Hepatocyte (in vitro differentiated cells): ENCODE data around the gene CDON.

Experiments
- EZH2 ChIP-seq: fragments of 200-600 bp; sonication (generic); IDR thresholded peaks from 2 replicates; pipeline ENCODE4 v1.6.1; 2016; ENCODE audit warnings: antibody characterized with exemption, mild to moderate bottlenecking, borderline replicate concordance
- TF ChIP-seq, protein P1 (sequence below): fragments of 200-600 bp; sonication (generic); IDR thresholded peaks from 2 replicates; pipeline ENCODE4 v1.5.1; 2016; ENCODE audit warnings: antibody characterized with exemption, mild to moderate bottlenecking; ENCODE audit not compliant: poor library complexity

GRCh38 chr11:125939081-125939521, 123.6 kb downstream of the CDON start:
- TF ChIP-seq, protein P1, sequence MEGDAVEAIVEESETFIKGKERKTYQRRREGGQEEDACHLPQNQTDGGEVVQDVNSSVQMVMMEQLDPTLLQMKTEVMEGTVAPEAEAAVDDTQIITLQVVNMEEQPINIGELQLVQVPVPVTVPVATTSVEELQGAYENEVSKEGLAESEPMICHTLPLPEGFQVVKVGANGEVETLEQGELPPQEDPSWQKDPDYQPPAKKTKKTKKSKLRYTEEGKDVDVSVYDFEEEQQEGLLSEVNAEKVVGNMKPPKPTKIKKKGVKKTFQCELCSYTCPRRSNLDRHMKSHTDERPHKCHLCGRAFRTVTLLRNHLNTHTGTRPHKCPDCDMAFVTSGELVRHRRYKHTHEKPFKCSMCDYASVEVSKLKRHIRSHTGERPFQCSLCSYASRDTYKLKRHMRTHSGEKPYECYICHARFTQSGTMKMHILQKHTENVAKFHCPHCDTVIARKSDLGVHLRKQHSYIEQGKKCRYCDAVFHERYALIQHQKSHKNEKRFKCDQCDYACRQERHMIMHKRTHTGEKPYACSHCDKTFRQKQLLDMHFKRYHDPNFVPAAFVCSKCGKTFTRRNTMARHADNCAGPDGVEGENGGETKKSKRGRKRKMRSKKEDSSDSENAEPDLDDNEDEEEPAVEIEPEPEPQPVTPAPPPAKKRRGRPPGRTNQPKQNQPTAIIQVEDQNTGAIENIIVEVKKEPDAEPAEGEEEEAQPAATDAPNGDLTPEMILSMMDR, result no peak
- TF ChIP-seq EZH2, result no peak
